HepG2 (cell line): ENCODE measurements around the gene DPH1. TPM values are rescaled to one million over a fixed set of nuclear protein-coding genes. Genes with fewer than 3 reads are reported as not detected.

ENCODE experiments used
- CEBPB ChIP-seq: IDR thresholded peaks from 2 replicates; pipeline ENCODE4 v1.6.1; 2011; ENCODE audit warnings: low read depth, low read length, improper control_type of control experiment, borderline replicate concordance
- CREB1 ChIP-seq, 2 experiments: fragments of 450-650 bp in 1 of 2; IDR thresholded peaks; 2 replicates each; pipeline ENCODE4 v1.6.1; 2016 to 2017; ENCODE audit warnings: control low read depth in 1 of 2, mild to moderate bottlenecking in 1 of 2, missing compliant biosample characterization in 1 of 2, missing genetic modification characterization in 1 of 2
- DMTF1 ChIP-seq: sonication (generic); formaldehyde crosslinking; IDR thresholded peaks from 2 replicates; pipeline ENCODE4 v1.4.0; 2020; ENCODE audit warnings: mild to moderate bottlenecking, missing genetic modification reagents
- HDAC6 ChIP-seq: fragments of 200-600 bp; sonication (generic); IDR thresholded peaks from 2 replicates; pipeline ENCODE4 v1.7.0; 2017; ENCODE audit warnings: mild to moderate bottlenecking, antibody characterized with exemption, low read length, low read depth
- HOXA5 ChIP-seq: sonication (generic); formaldehyde crosslinking; IDR thresholded peaks from 2 replicates; pipeline ENCODE4 v1.4.0; 2020; ENCODE audit warnings: missing genetic modification reagents
- HOXD1 ChIP-seq: sonication (generic); formaldehyde crosslinking; IDR thresholded peaks from 2 replicates; pipeline ENCODE4 v1.5.0; 2020; ENCODE audit warnings: missing genetic modification reagents
- MXI1 ChIP-seq: IDR thresholded peaks from 3 replicates; pipeline ENCODE4 v1.6.1; 2012; ENCODE audit warnings: low read depth, low read length, inconsistent platforms, borderline replicate concordance
- PCBP1 ChIP-seq: fragments of 200-400 bp; formaldehyde crosslinking; IDR thresholded peaks from 2 replicates; pipeline ENCODE4 v1.6.1; 2017; ENCODE audit warnings: mild to moderate bottlenecking, low read depth, low read length, borderline replicate concordance
- RCOR2 ChIP-seq: IDR thresholded peaks from 2 replicates; pipeline ENCODE4 v1.6.1; 2016; ENCODE audit warnings: missing biosample characterization, missing genetic modification reagents
- SMAD9 ChIP-seq: sonication (generic); formaldehyde crosslinking; IDR thresholded peaks from 2 replicates; pipeline ENCODE4 v1.5.1; 2020; ENCODE audit warnings: mild to moderate bottlenecking, missing genetic modification reagents
- SMARCE1 ChIP-seq: fragments of 450-650 bp; IDR thresholded peaks from 2 replicates; pipeline ENCODE4 v1.6.1; 2017; ENCODE audit warnings: borderline replicate concordance
- SMYD3 ChIP-seq: sonication (generic); formaldehyde crosslinking; IDR thresholded peaks from 2 replicates; pipeline ENCODE4 v1.8.1; 2023; ENCODE audit warnings: mild to moderate bottlenecking, missing genetic modification reagents
- STAG1 ChIP-seq: sonication (generic); formaldehyde crosslinking; IDR thresholded peaks from 2 replicates; pipeline ENCODE4 v1.4.0; 2020; ENCODE audit warnings: missing genetic modification reagents
- ZNF451 ChIP-seq: sonication (generic); formaldehyde crosslinking; IDR thresholded peaks from 2 replicates; pipeline ENCODE4 v1.5.0; 2020; ENCODE audit warnings: mild to moderate bottlenecking, missing genetic modification reagents
- ZNF572 ChIP-seq: sonication (generic); formaldehyde crosslinking; IDR thresholded peaks from 2 replicates; pipeline ENCODE4 v1.5.1; 2020; ENCODE audit warnings: mild to moderate bottlenecking, missing genetic modification reagents
- ZNF746 ChIP-seq: sonication (generic); formaldehyde crosslinking; IDR thresholded peaks from 2 replicates; pipeline ENCODE4 v1.8.0; 2022; ENCODE audit warnings: mild to moderate bottlenecking, missing genetic modification reagents
- ZSCAN20 ChIP-seq: sonication (generic); formaldehyde crosslinking; IDR thresholded peaks from 2 replicates; pipeline ENCODE4 v1.4.0; 2020; ENCODE audit warnings: missing genetic modification reagents, mild to moderate bottlenecking, borderline replicate concordance
- ZSCAN30 ChIP-seq: sonication (generic); formaldehyde crosslinking; IDR thresholded peaks from 2 replicates; pipeline ENCODE4 v1.5.0; 2020; ENCODE audit warnings: mild to moderate bottlenecking, missing genetic modification reagents
- polyA plus RNA-seq, 8 experiments: library from polyadenylated mRNA; depleted of rRNA in 3 of 8; stranded (reverse) in 7 of 8; unstranded in 1 of 8; fragments of >200 nt; fragmentation: Illumina TruSeq in 4 of 8; extraction: Trizol in 4 of 8; gene quantifications; 2 replicates each; pipeline versions ENCODE4 v1.2.1 to v1.2.3, GENCODE V29; 2011 to 2016; ENCODE audit warnings: low read depth in 4 of 8, missing spikeins in 1 of 8, mixed read lengths in 1 of 8; ENCODE audit not compliant: insufficient read depth in 1 of 8
- total RNA-seq, 5 experiments: library from RNA; depleted of rRNA; stranded (reverse); fragments of >200 nt; fragmentation: Illumina TruSeq; extraction: Trizol; gene quantifications; 2 replicates each; pipeline ENCODE4 v1.2.3, GENCODE V29; 2016; ENCODE audit warnings: low read depth in 1 of 5
- TF ChIP-seq, protein P1 (sequence below), 2 experiments: sonication (generic) in 1 of 2; formaldehyde crosslinking in 1 of 2; IDR thresholded peaks; 2 replicates each; pipeline versions ENCODE4 v1.4.0 to v1.6.1; 2018 to 2020; ENCODE audit warnings: missing genetic modification reagents in 2 of 2, borderline replicate concordance in 1 of 2, low read depth in 1 of 2, mild to moderate bottlenecking in 1 of 2, missing biosample characterization in 1 of 2
- TF ChIP-seq, protein P2 (sequence below): sonication (generic); formaldehyde crosslinking; IDR thresholded peaks from 2 replicates; pipeline ENCODE4 v1.4.0; 2020; ENCODE audit warnings: mild to moderate bottlenecking, missing genetic modification reagents
- TF ChIP-seq, protein P3 (sequence below): sonication (generic); formaldehyde crosslinking; conservative IDR thresholded peaks from 2 replicates; pipeline ENCODE4 v1.4.0; 2020; ENCODE audit warnings: missing genetic modification reagents

Gene DPH1
- total and polyA plus RNA-seq, 2 of the 13 experiments (the other 11 are each of a cell fraction or from before 2014, with no cell fraction given): 25.3 to 42.8 TPM

DNA sequence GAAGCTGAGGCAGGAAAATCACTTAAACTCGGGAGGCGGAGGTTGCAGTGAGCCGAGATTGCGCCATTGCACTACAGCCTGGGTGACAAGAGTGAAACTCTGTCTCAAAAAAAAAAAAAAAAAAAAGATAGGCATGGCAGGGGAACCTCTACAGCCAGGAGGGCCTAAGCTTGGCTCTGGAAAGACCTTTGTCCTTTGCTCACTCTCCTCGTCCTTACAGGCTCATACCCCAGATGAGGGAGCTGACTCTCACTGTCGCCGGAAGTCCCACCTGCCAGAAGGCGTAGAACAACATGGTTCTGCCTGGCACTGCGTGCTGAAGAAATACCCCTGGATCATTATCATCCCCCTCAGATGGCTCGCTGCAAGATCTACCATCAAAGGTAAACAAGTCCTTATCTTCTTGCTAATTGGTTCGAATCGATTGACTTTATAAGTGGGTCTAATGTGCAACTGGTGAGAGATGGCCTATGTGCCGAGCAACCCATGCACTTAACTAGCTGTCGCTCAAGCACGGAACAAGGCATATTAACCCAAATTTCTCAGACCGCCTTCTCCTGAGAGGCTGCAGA is 34.5 kb upstream of the DPH1 start (continued):
- TF ChIP-seq ZSCAN30 (CRISPR knock-in tag): no peak
- TF ChIP-seq CREB1 (IDR thresholded peaks at IDR 0.05): no peak
- TF ChIP-seq CREB1 (CRISPR knock-in tag; IDR thresholded peaks at IDR 0.05): no peak
- TF ChIP-seq CEBPB: peak; percentile 12; the same call in 1 of the 2 replicates
- TF ChIP-seq STAG1: no peak
- no peak for TF ChIP-seq ZSCAN20 (CRISPR knock-in tag)
- TF ChIP-seq RCOR2 (CRISPR knock-in tag): no peak; the same call in 1 of the 2 replicates
- TF ChIP-seq, protein P1, sequence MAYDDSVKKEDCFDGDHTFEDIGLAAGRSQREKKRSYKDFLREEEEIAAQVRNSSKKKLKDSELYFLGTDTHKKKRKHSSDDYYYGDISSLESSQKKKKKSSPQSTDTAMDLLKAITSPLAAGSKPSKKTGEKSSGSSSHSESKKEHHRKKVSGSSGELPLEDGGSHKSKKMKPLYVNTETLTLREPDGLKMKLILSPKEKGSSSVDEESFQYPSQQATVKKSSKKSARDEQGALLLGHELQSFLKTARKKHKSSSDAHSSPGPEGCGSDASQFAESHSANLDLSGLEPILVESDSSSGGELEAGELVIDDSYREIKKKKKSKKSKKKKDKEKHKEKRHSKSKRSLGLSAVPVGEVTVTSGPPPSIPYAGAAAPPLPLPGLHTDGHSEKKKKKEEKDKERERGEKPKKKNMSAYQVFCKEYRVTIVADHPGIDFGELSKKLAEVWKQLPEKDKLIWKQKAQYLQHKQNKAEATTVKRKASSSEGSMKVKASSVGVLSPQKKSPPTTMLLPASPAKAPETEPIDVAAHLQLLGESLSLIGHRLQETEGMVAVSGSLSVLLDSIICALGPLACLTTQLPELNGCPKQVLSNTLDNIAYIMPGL (CRISPR knock-in tag; IDR thresholded peaks at IDR 0.05; ENCODE audit: borderline replicate concordance in 1 of 2, low read depth in 1 of 2): peak in 1 of 2 experiments; percentile 57; a peak in 1 of 4 replicates
- TF ChIP-seq SMAD9 (CRISPR knock-in tag): no peak
- no peak for TF ChIP-seq ZNF451 (CRISPR knock-in tag)
- no peak for TF ChIP-seq MXI1
- TF ChIP-seq, protein P2, sequence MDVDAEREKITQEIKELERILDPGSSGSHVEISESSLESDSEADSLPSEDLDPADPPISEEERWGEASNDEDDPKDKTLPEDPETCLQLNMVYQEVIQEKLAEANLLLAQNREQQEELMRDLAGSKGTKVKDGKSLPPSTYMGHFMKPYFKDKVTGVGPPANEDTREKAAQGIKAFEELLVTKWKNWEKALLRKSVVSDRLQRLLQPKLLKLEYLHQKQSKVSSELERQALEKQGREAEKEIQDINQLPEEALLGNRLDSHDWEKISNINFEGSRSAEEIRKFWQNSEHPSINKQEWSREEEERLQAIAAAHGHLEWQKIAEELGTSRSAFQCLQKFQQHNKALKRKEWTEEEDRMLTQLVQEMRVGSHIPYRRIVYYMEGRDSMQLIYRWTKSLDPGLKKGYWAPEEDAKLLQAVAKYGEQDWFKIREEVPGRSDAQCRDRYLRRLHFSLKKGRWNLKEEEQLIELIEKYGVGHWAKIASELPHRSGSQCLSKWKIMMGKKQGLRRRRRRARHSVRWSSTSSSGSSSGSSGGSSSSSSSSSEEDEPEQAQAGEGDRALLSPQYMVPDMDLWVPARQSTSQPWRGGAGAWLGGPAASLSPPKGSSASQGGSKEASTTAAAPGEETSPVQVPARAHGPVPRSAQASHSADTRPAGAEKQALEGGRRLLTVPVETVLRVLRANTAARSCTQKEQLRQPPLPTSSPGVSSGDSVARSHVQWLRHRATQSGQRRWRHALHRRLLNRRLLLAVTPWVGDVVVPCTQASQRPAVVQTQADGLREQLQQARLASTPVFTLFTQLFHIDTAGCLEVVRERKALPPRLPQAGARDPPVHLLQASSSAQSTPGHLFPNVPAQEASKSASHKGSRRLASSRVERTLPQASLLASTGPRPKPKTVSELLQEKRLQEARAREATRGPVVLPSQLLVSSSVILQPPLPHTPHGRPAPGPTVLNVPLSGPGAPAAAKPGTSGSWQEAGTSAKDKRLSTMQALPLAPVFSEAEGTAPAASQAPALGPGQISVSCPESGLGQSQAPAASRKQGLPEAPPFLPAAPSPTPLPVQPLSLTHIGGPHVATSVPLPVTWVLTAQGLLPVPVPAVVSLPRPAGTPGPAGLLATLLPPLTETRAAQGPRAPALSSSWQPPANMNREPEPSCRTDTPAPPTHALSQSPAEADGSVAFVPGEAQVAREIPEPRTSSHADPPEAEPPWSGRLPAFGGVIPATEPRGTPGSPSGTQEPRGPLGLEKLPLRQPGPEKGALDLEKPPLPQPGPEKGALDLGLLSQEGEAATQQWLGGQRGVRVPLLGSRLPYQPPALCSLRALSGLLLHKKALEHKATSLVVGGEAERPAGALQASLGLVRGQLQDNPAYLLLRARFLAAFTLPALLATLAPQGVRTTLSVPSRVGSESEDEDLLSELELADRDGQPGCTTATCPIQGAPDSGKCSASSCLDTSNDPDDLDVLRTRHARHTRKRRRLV: no peak
- TF ChIP-seq SMARCE1: no peak
- TF ChIP-seq HOXD1 (CRISPR knock-in tag): no peak
- no peak for TF ChIP-seq SMYD3 (CRISPR knock-in tag)
- no peak for TF ChIP-seq DMTF1 (CRISPR knock-in tag)
- TF ChIP-seq ZNF746: no peak
- TF ChIP-seq HDAC6: no peak
- TF ChIP-seq PCBP1: no peak
- TF ChIP-seq, protein P3, sequence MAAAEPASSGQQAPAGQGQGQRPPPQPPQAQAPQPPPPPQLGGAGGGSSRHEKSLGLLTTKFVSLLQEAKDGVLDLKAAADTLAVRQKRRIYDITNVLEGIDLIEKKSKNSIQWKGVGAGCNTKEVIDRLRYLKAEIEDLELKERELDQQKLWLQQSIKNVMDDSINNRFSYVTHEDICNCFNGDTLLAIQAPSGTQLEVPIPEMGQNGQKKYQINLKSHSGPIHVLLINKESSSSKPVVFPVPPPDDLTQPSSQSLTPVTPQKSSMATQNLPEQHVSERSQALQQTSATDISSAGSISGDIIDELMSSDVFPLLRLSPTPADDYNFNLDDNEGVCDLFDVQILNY (CRISPR knock-in tag): no peak
- TF ChIP-seq HOXA5 (CRISPR knock-in tag): no peak
- no peak for TF ChIP-seq ZNF572 (CRISPR knock-in tag)
